Testis (tissue), 2 donors: ENCODE measurements around the gene C10orf67.

Source experiments
- POLR2A ChIP-seq: fragments of 450-650 bp; IDR thresholded peaks from one replicate; pipeline ENCODE4 v1.6.1; 2017; ENCODE audit warnings: antibody characterized with exemption, mild to moderate bottlenecking, moderate library complexity
- TF ChIP-seq, protein P1 (sequence below), 3 experiments: fragments of 450-650 bp in 2 of 3; fragments of 200-600 bp in 1 of 3; sonication (generic) in 1 of 3; IDR thresholded peaks; one replicate each; pipeline ENCODE4 v1.5.1; 2016 to 2019; ENCODE audit warnings: antibody characterized with exemption in 3 of 3, mild to moderate bottlenecking in 2 of 3, moderate library complexity in 1 of 3

DNA sequence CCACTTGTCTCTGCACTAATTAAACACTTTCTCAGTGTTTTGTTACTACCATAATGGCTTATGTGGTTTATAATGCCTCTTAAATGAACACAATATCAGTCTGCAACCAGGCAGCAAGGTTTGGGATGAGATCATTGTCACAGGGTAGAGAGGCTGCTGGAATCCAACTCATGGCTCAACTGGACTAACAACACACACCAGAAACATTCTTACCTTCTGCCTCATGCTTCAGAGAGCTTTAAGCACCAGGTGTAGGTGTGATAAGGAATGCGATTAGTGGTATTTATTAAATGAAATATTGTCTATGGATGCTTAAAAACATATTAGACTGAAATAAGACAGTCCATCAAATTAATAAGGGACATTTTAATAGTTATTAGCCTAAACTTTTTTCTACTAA, 127.1 kb downstream of the C10orf67 start:
- TF ChIP-seq, protein P1, sequence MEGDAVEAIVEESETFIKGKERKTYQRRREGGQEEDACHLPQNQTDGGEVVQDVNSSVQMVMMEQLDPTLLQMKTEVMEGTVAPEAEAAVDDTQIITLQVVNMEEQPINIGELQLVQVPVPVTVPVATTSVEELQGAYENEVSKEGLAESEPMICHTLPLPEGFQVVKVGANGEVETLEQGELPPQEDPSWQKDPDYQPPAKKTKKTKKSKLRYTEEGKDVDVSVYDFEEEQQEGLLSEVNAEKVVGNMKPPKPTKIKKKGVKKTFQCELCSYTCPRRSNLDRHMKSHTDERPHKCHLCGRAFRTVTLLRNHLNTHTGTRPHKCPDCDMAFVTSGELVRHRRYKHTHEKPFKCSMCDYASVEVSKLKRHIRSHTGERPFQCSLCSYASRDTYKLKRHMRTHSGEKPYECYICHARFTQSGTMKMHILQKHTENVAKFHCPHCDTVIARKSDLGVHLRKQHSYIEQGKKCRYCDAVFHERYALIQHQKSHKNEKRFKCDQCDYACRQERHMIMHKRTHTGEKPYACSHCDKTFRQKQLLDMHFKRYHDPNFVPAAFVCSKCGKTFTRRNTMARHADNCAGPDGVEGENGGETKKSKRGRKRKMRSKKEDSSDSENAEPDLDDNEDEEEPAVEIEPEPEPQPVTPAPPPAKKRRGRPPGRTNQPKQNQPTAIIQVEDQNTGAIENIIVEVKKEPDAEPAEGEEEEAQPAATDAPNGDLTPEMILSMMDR (IDR thresholded peaks at IDR 0.05) = no peak
- no peak for TF ChIP-seq POLR2A
